ENCODE results near the gene KRT76. TPM values are rescaled to one million over a fixed set of nuclear protein-coding genes. Genes with fewer than 3 reads are reported as not detected.
"Not testable (repeated sequence)": the region's sequence is repeated elsewhere in the genome, so short reads cannot be mapped to it uniquely, and the experiment has no call there.

Gene KRT76
- total RNA-seq, 1 experiment from 2014 or later: not detected

- BruUV-seq (replicated peaks): no TSS peak
- no peaks in the 10 kb centered on the region for H3K4me1 ChIP-seq (ENCODE audit: control insufficient read depth in 1 of 2, insufficient read depth in 2 of 2, low read length in 2 of 2)
- H3K4me3 ChIP-seq (replicated peaks in 1 of 2; ENCODE audit: low read depth in 1 of 2, low read length in 2 of 2): no peak overlapping the region
- H3K27ac ChIP-seq (ENCODE audit: low read depth, low read length): no peak overlapping the region
- no peak overlapping the region for H3K9ac ChIP-seq (ENCODE audit: low read length)
- ChIA-PET CTCF (no interaction called here), POLR2A (no interaction called here), RAD21 (ENCODE audit: low non-redundant PET in 1 of 2, low total read pairs in 2 of 2, uncharacterized antibody in 2 of 2, unreplicated experiment in 2 of 2) (no interaction called here)
- intact Hi-C loops (cut with micrococcal nuclease): no loop called here
- H3K79me2 ChIP-seq (ENCODE audit: insufficient read depth, low read length): no peaks in the 10 kb centered on the region
- no peaks in the 10 kb centered on the region for H3K36me3 ChIP-seq (ENCODE audit: control insufficient read depth in 1 of 2, insufficient read depth in 2 of 2, low read length in 2 of 2)
- no peaks in the 10 kb centered on the region for H3K9me3 ChIP-seq (ENCODE audit: control insufficient read depth in 1 of 2, insufficient read depth in 1 of 2, low read depth in 1 of 2, low read length in 2 of 2)
- H3K27me3 ChIP-seq (ENCODE audit: insufficient read depth, low read length): peaks cover 73% of the 10 kb centered on the region
- no peak for ATAC-seq
- DNase-seq (ENCODE audit: low read depth, low spot score): no peak
- H3K4me2 ChIP-seq (ENCODE audit: low read length): no peak overlapping the region
- TF ChIP-seq ZBTB33 (IDR thresholded peaks at IDR 0.05; ENCODE audit: extremely low read depth, insufficient replicate concordance, low read length): no peak
- TF ChIP-seq SIN3A (IDR thresholded peaks at IDR 0.05; ENCODE audit: low read depth): no peak
- no peaks in the 10 kb centered on the region for H3K9me2 ChIP-seq (ENCODE audit: insufficient read depth)
- no peak overlapping the region for H2AFZ ChIP-seq (ENCODE audit: low read depth, low read length, poor library complexity, severe bottlenecking)
- H4K20me1 ChIP-seq (ENCODE audit: insufficient read depth): no peaks in the 10 kb centered on the region
Observed at GRCh38 chr12:52752516-52752915, 24.6 kb downstream of the KRT76 start.

DNA sequence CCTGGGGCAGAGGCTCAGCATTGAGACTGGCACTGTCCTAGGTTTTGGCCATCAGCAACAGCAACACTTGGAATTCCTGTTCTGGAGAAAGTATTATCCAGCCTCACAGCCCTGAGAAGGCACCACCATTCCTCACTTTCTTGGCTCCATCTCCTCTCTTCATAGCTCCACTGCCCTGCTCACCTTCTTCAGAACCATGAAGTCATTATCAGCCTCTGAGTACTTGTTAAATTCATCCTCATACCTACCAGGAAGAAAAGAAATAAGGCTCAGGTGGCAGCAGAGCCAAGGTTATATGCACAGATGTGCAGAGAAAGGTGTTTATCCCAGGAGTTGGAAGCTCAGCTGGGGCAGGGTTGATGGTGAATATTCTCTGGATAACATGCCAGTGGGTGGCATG lies 25.4 kb downstream of the KRT76 start:
- ChIA-PET RAD21 (ENCODE audit: low non-redundant PET in 1 of 2, low total read pairs in 2 of 2, uncharacterized antibody in 2 of 2, unreplicated experiment in 2 of 2) (no interaction called here), CTCF (no interaction called here), POLR2A (no interaction called here)
- intact Hi-C loops (cut with micrococcal nuclease): no loop called here
- Histone ChIP-seq H3K9ac (ENCODE audit: low read length) (no peak overlapping the region), H3K36me3 (ENCODE audit: control insufficient read depth in 1 of 2, insufficient read depth in 2 of 2, low read length in 2 of 2) (no peaks in the 10 kb centered on the region), H3K27ac (ENCODE audit: low read depth, low read length) (no peak overlapping the region), H4K20me1 (ENCODE audit: insufficient read depth) (no peaks in the 10 kb centered on the region), H3K4me3 (replicated peaks in 1 of 2; ENCODE audit: low read depth in 1 of 2, low read length in 2 of 2) (no peak overlapping the region), H2AFZ (ENCODE audit: low read depth, low read length, poor library complexity, severe bottlenecking) (no peak overlapping the region), H3K9me2 (ENCODE audit: insufficient read depth) (no peaks in the 10 kb centered on the region), H3K79me2 (ENCODE audit: insufficient read depth, low read length) (no peaks in the 10 kb centered on the region), H3K4me1 (ENCODE audit: control insufficient read depth in 1 of 2, insufficient read depth in 2 of 2, low read length in 2 of 2) (no peaks in the 10 kb centered on the region), H3K9me3 (ENCODE audit: control insufficient read depth in 1 of 2, insufficient read depth in 1 of 2, low read depth in 1 of 2, low read length in 2 of 2) (no peaks in the 10 kb centered on the region), H3K4me2 (ENCODE audit: low read length) (no peak overlapping the region), H3K27me3 (ENCODE audit: insufficient read depth, low read length) (peaks cover 73% of the 10 kb centered on the region)
- TF ChIP-seq SIN3A (IDR thresholded peaks at IDR 0.05; ENCODE audit: low read depth) (no peak), MAX (IDR thresholded peaks at IDR 0.05) (no peak), TCF7L2 (IDR thresholded peaks at IDR 0.05; ENCODE audit: borderline replicate concordance, extremely low read depth, insufficient read depth, insufficient read length) (no peak), EGR1 (IDR thresholded peaks at IDR 0.05; ENCODE audit: low read depth) (no peak), YY1 (IDR thresholded peaks at IDR 0.05; ENCODE audit: extremely low read depth, insufficient replicate concordance, low read depth, low read length) (no peak)
- DNase-seq (ENCODE audit: low read depth, low spot score) (no peak), ATAC-seq (no peak)
- BruUV-seq (replicated peaks): no TSS peak

- RAD21 ChIA-PET (ENCODE audit: low non-redundant PET in 1 of 2, low total read pairs in 2 of 2, uncharacterized antibody in 2 of 2, unreplicated experiment in 2 of 2): not testable (repeated sequence)
Observed at GRCh38 chr12:52750532-52750931, 26.6 kb downstream of the KRT76 start.

More at GRCh38 chr12:52750532-52750931, 26.6 kb downstream of the KRT76 start:
- DNase-seq (ENCODE audit: low read depth, low spot score); H3K4me3 ChIP-seq (replicated peaks in 1 of 2; ENCODE audit: low read depth in 1 of 2, low read length in 2 of 2); POLR2A ChIA-PET; H2AFZ ChIP-seq (ENCODE audit: low read depth, low read length, poor library complexity, severe bottlenecking); intact Hi-C loops (cut with micrococcal nuclease); H4K20me1 ChIP-seq (ENCODE audit: insufficient read depth); ATAC-seq; H3K27ac ChIP-seq (ENCODE audit: low read depth, low read length); H3K4me2 ChIP-seq (ENCODE audit: low read length); H3K79me2 ChIP-seq (ENCODE audit: insufficient read depth, low read length); H3K9ac ChIP-seq (ENCODE audit: low read length); H3K9me2 ChIP-seq (ENCODE audit: insufficient read depth); BruUV-seq (replicated peaks); H3K9me3 ChIP-seq (ENCODE audit: control insufficient read depth in 1 of 2, insufficient read depth in 1 of 2, low read depth in 1 of 2, low read length in 2 of 2); H3K4me1 ChIP-seq (ENCODE audit: control insufficient read depth in 1 of 2, insufficient read depth in 2 of 2, low read length in 2 of 2); H3K36me3 ChIP-seq (ENCODE audit: control insufficient read depth in 1 of 2, insufficient read depth in 2 of 2, low read length in 2 of 2); CTCF ChIA-PET: not testable (repeated sequence)
- H3K27me3 ChIP-seq (ENCODE audit: insufficient read depth, low read length): peaks cover 78% of the 10 kb centered on the region
